Tibial nerve (tissue), 4 donors: ENCODE results near the gene BNIP2. TPM values are rescaled to one million over a fixed set of nuclear protein-coding genes. Genes with fewer than 3 reads are reported as not detected.

ENCODE experiments used
- DNase-seq, 2 donors: peaks; one replicate each; pipeline ENCODE4 v3.0.0-alpha.2; 2019; ENCODE audit warnings: low spot score in 2 of 2
- H3K27ac ChIP-seq, 4 donors: fragments of 200-600 bp; sonication (generic) in 3 of 4; one replicate each; pipeline ENCODE4 v1.5.1; 2017 to 2019; ENCODE audit warnings: mild to moderate bottlenecking in 1 of 4
- H3K27me3 ChIP-seq, 2 donors: fragments of 200-600 bp; sonication (generic) in 1 of 2; one replicate each; pipeline versions ENCODE4 v1.5.1 to v1.6.0; 2017 to 2019
- H3K36me3 ChIP-seq, 3 donors: fragments of 200-600 bp; sonication (generic); one replicate each; pipeline ENCODE4 v1.5.1; 2018 to 2019
- H3K4me1 ChIP-seq, 4 donors: fragments of 200-600 bp; sonication (generic) in 3 of 4; one replicate each; pipeline ENCODE4 v1.5.1; 2017 to 2019
- H3K4me3 ChIP-seq, 4 donors: fragments of 200-600 bp; sonication (generic) in 3 of 4; one replicate each; pipeline ENCODE4 v1.5.1; 2017 to 2019; ENCODE audit warnings: mild to moderate bottlenecking in 1 of 4, moderate library complexity in 1 of 4
- H3K9me3 ChIP-seq, 4 donors: fragments of 200-600 bp; sonication (generic) in 3 of 4; one replicate each; pipeline ENCODE4 v1.5.1; 2017 to 2019
- EP300 ChIP-seq, 2 donors: sonication (generic); formaldehyde crosslinking; IDR thresholded peaks; one replicate each; pipeline ENCODE4 v1.6.1; 2017; ENCODE audit warnings: antibody characterized with exemption in 2 of 2, mild to moderate bottlenecking in 1 of 2
- POLR2A ChIP-seq, 2 donors: fragments of 450-650 bp; IDR thresholded peaks; one replicate each; pipeline ENCODE4 v1.6.1; 2017; ENCODE audit warnings: antibody characterized with exemption in 2 of 2, mild to moderate bottlenecking in 2 of 2, moderate library complexity in 2 of 2
- WGBS, 2 donors: methylation state at CpG; one replicate each; pipeline ENCODE4 v1.1.5; 2018; 5-methylcytosine and 5-hydroxymethylcytosine counted together
- total RNA-seq, 4 donors: library from RNA; depleted of rRNA; stranded (reverse); fragments of >200 nt; gene quantifications; one replicate each; pipeline ENCODE4 v1.1.0, GENCODE V29; 2016
- TF ChIP-seq, protein P1 (sequence below), 5 experiments: fragments of 200-600 bp in 3 of 5; fragments of 450-650 bp in 2 of 5; sonication (generic) in 3 of 5; IDR thresholded peaks; one replicate each; pipeline ENCODE4 v1.5.1; 2016 to 2019; ENCODE audit warnings: antibody characterized with exemption in 5 of 5, mild to moderate bottlenecking in 3 of 5, moderate library complexity in 2 of 5

BNIP2 gene
- total RNA-seq, 4 donors from 2014 or later = 131 to 250 (median 184) TPM

- Histone ChIP-seq H3K4me3 (no peak overlapping the region), H3K27me3 (no peaks in the 10 kb centered on the region), H3K27ac (no peak overlapping the region), H3K4me1 (peaks cover 0 to 2% (median 0%) of the 10 kb centered on the region in 4 donors), H3K36me3 (no peaks in the 10 kb centered on the region), H3K9me3 (no peaks in the 10 kb centered on the region)
- WGBS, 2 donors = 70 to 74% methylated on average over 4 of the region's 4 CpGs
- no peak for TF ChIP-seq POLR2A (IDR thresholded peaks at IDR 0.05)
- TF ChIP-seq, protein P1, sequence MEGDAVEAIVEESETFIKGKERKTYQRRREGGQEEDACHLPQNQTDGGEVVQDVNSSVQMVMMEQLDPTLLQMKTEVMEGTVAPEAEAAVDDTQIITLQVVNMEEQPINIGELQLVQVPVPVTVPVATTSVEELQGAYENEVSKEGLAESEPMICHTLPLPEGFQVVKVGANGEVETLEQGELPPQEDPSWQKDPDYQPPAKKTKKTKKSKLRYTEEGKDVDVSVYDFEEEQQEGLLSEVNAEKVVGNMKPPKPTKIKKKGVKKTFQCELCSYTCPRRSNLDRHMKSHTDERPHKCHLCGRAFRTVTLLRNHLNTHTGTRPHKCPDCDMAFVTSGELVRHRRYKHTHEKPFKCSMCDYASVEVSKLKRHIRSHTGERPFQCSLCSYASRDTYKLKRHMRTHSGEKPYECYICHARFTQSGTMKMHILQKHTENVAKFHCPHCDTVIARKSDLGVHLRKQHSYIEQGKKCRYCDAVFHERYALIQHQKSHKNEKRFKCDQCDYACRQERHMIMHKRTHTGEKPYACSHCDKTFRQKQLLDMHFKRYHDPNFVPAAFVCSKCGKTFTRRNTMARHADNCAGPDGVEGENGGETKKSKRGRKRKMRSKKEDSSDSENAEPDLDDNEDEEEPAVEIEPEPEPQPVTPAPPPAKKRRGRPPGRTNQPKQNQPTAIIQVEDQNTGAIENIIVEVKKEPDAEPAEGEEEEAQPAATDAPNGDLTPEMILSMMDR (IDR thresholded peaks at IDR 0.05) = no peak
- TF ChIP-seq EP300 (IDR thresholded peaks at IDR 0.05) = no peak
- no peak for DNase-seq
Measured at GRCh38 chr15:59696332-59696731, 7.2 kb upstream of the BNIP2 start.

- no peak for DNase-seq
- WGBS, 2 donors = 91 to 96% methylated on average over 1 of the region's 1 CpG
Measured at GRCh38 chr15:59694779-59695178, 5.7 kb upstream of the BNIP2 start.

DNA sequence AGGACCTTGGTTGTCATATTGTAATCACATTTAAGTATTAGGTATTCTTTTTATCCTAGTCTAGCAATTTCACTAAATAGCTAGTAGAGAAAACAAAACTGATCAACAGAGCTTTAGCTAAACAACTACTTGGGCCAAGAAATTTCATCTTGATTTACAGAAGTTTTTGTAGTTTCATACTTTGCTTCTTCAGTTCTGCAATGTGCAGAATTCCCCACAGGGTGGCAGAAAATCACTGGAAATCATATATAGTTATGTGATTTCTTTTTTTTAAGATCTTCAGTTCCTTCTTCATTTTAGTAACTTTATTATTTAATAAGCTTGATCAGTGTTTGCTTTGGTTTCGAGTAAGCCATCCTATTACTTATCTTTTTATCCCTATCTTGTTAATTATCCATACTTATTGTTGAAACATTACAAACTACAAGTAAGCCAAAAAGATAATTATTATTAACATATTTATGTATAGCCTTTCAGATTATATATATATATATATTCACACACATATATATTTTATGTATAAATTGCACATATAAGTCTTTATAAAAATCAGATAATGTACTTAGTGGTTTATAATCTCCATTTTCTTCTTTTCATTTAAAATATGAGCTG, 2.2 kb upstream of the BNIP2 start:
- Histone ChIP-seq H3K4me3 (no peak overlapping the region), H3K27ac (no peak overlapping the region), H3K9me3 (no peaks in the 10 kb centered on the region), H3K36me3 (no peaks in the 10 kb centered on the region), H3K4me1 (peaks cover 0 to 37% (median 17%) of the 10 kb centered on the region in 4 donors), H3K27me3 (no peaks in the 10 kb centered on the region)
- DNase-seq = peak in 1 of 2 donors; percentile 81
- 21 to 56% methylated on average over 1 of the region's 1 CpG for WGBS, 2 donors
- TF ChIP-seq EP300 (IDR thresholded peaks at IDR 0.05) (no peak), POLR2A (IDR thresholded peaks at IDR 0.05) (no peak)
- TF ChIP-seq, protein P1 (IDR thresholded peaks at IDR 0.05) = peak; percentile 50 to 71 (median 56)

More at GRCh38 chr15:59694779-59695178, 5.7 kb upstream of the BNIP2 start:
- no peak overlapping the region for H3K27ac ChIP-seq
- no peak overlapping the region for H3K4me3 ChIP-seq
- H3K9me3 ChIP-seq = no peaks in the 10 kb centered on the region
- H3K27me3 ChIP-seq = no peaks in the 10 kb centered on the region
- H3K36me3 ChIP-seq = no peaks in the 10 kb centered on the region
- H3K4me1 ChIP-seq = peaks cover 0 to 16% (median 0%) of the 10 kb centered on the region in 4 donors
- no peak for TF ChIP-seq EP300 (IDR thresholded peaks at IDR 0.05)
- TF ChIP-seq, protein P1 (IDR thresholded peaks at IDR 0.05) = no peak
- TF ChIP-seq POLR2A (IDR thresholded peaks at IDR 0.05) = no peak

DNA sequence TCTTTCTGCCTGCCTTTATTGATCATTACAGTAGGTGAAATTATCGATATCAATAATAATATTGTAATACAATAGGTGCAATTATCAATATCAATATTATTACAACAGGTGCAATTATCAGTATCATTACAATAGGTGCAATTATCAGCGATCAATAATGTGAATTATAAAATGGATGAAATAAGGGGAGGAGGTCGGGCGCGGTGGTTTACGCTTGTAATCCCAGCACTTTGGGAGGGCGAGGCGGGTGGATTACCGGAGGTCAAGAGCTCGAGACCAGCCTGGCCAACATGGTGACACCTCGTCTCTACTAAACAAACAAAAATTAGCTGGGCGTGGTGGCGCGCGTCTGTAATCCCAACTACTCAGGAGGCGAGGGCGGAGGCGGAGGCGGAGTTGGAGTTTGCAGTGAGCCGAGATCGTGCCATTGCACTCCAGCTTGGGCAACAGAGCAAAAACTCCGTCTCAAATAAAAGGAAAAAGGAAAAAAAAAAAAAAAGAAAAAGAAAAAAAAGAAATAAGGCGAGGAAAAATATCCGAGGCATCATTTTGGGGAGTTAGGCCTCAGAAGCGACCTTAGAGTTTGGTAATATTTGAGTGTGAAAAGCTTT, 611 bp upstream of the BNIP2 start:
- Histone ChIP-seq H3K27ac (peak overlapping the region; percentile 96 to 98 (median 98)), H3K4me3 (peak overlapping the region; percentile 78 to 100 (median 91)), H3K36me3 (no peaks in the 10 kb centered on the region), H3K27me3 (no peaks in the 10 kb centered on the region), H3K4me1 (peaks cover 0 to 53% (median 21%) of the 10 kb centered on the region in 4 donors), H3K9me3 (no peaks in the 10 kb centered on the region)
- peak; percentile 84 to 87 for DNase-seq
- WGBS, 2 donors = 1 to 2% methylated on average over 25 of the region's 25 CpGs
- TF ChIP-seq EP300 (IDR thresholded peaks at IDR 0.05) (no peak), POLR2A (IDR thresholded peaks at IDR 0.05) (no peak)
- TF ChIP-seq, protein P1 (IDR thresholded peaks at IDR 0.05) = no peak

GRCh38 chr15:59688423-59688781, 718 bp downstream of the BNIP2 start:
- peak in 1 of 2 donors; percentile 78 for DNase-seq
- Histone ChIP-seq H3K9me3 (no peaks in the 10 kb centered on the region), H3K4me1 (peaks cover 0 to 59% (median 24%) of the 10 kb centered on the region in 4 donors), H3K36me3 (peaks cover 0 to 3% (median 0%) of the 10 kb centered on the region in 3 donors), H3K27me3 (no peaks in the 10 kb centered on the region), H3K4me3 (peak overlapping the region; percentile 78 to 100 (median 91)), H3K27ac (peak overlapping the region; percentile 96 to 98 (median 98))
- no peak for TF ChIP-seq POLR2A (IDR thresholded peaks at IDR 0.05)
- TF ChIP-seq, protein P1 (IDR thresholded peaks at IDR 0.05) = no peak
- TF ChIP-seq EP300 (IDR thresholded peaks at IDR 0.05) = peak in 1 of 2 donors; percentile 53
- WGBS, 2 donors = 0 to 1% methylated on average over 15 of the region's 15 CpGs
